SK-MEL-5 (cell line): ENCODE measurements around the gene DNAH7. TPM values are rescaled to one million over a fixed set of nuclear protein-coding genes. Genes with fewer than 3 reads are reported as not detected.
"Not testable (repeated sequence)": the region's sequence is repeated elsewhere in the genome, so short reads cannot be mapped to it uniquely, and the experiment has no call there.

Experiments
- DNase-seq: peaks from one replicate; pipeline ENCODE4 v3.0.0-alpha.2; 2016; ENCODE audit warnings: low read depth, low spot score
- in situ Hi-C: cut with HindIII; loops from 2 replicates; pipeline ENCODE4 v1.10.0; 2016; ENCODE audit warnings: low sequenced_read_pairs, high pct_unique_total_duplicates, low pct_unique_long_range_greater_than_20kb
- total RNA-seq: library from RNA; depleted of rRNA; stranded (reverse); fragments of >200 nt; shearing (Covaris generic); gene quantifications from 2 replicates; pipeline ENCODE4 v1.2.3, GENCODE V29; 2014

Gene DNAH7
- total RNA-seq, 1 experiment from 2014 or later, result 0.37 TPM

DNA sequence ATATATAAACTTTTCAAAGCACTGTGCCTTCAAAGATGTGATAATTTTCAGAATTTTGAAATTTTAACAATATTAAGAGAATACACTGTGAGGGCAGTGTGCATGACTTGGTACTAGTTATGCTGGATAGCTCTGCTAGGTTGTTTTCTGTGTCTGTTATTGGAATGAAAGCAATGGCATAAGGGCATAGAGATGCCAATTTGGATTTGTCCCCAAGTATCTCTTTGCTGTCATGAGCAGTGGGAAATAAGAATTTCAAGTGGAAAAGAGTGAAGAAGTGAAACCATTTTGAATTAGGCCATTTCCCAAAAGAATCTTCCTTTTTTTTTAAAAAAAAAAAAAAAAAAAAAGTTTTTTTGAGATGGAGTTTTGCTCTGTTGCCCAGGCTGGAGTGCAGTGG lies 334.8 kb downstream of the DNAH7 start:
- DNase-seq, result no peak
- in situ Hi-C loops, result no loop called here

DNA sequence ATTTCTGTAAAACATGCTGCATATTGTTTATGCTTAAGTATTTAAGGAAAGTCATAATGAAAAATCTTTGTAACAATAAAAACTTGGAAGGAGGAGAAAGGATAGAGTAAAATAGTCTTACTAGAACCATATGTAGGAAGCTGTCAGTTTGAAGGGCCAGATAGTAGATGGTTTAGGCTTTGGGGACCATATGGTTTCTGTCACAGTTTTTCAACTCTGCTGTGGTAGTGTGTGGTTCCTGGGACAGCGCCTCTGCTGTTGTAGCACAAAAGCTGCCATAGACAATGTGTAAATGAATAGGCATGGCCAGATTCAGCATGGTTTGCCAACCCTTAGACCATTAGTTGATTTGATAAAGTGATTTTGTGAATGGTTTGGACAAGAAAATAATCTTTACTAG lies 336.1 kb downstream of the DNAH7 start:
- DNase-seq, result no peak
- in situ Hi-C loops, result no loop called here

DNA sequence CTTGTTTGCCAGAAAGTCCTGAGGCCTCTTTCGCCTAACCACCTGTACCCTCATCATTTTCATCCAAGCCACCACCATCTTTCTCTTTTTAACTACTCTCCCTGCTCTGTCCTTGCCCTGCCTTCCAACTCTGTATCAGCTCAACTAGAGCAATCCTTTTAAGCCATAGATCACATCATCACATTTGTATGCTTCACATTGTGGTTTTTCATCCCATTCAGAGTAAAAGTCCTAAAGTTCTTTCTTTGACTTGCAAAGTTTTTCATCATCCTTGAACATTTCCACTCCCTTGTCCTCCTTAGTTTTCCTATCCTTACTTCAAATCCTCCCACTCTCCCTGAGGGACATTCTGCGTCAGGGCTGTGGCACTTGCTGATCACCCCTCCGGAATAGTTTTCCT lies 337.7 kb downstream of the DNAH7 start:
- in situ Hi-C loops, result no loop called here
- DNase-seq, result no peak

DNA sequence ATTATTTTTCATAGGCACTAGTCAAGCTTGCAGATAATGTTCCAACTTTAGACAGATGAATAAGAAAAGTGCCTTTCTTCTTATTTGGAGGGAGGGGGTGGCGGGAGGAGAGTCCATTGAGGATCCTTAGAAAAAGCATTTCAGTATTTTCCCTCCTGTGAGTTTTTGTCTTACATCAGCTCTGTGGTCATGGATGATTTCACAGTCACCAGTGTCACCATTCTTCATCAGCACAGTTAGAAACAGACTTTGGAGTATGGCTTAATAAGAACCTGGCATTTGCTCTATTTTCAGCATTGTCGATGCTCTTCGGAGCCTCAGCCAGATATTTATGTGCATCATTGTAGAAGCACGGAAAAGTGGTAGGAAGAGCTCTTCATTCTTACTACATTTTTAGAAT lies 341.5 kb downstream of the DNAH7 start:
- in situ Hi-C loops, result no loop called here
- no peak for DNase-seq

DNA sequence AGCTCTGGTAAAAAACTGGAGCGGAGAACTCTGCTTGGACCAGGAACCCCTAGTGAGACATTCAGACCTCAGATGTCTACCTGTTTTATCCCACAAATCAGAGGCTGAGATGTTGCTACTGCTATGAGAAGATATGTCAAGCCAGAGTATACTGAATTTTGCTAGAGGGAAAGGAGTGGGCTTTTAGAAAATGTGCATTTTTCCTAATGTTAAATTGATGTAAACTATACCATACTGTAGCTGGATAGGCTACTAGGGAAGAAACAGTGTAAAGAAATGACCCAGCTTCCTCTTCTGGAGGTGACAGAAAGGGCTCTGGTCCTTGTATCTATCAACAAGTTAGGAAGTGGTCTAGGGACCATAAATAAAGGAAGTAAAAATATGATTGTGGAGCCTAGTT lies 346.6 kb downstream of the DNAH7 start:
- in situ Hi-C loops, result no loop called here
- DNase-seq, result no peak

DNA sequence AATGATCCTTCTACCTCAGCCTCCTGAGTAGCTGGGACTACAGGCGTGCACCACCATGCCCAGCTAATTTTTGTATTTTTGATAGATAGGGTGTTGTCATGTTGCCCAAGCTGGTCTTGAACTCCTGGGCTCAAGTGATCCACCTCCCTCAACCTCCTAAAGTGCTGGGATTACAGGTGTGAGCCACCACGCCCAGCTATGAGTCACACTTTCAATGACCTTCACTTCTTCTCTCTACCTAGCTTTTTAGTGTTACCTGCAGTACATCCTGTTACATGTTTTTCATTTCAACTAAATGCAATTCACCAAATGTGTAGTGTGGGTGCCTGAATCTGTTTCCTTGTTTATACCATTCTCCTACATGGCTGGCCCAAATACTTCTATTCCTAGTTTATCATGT lies 347.6 kb downstream of the DNAH7 start:
- in situ Hi-C loops, result no loop called here
- no peak for DNase-seq

DNA sequence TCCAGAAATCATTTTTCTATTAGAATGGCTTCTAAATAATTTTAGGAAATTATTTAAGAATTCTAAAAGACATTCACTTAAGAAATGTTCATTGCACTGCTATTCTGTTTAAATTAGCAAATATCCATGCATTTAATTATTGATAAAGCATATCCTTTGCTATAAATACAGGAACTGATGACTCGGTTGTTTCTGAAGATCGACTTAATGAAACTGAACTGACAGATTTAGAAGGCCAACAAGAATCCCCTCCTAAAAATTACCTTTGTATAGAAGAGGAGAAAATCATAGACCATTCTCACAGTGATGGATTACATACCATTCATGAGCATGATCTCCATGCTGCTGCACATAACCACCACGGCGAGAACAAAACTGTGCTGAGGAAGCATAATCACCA lies 352.2 kb downstream of the DNAH7 start:
- no peak for DNase-seq
- in situ Hi-C loops, result no loop called here

DNA sequence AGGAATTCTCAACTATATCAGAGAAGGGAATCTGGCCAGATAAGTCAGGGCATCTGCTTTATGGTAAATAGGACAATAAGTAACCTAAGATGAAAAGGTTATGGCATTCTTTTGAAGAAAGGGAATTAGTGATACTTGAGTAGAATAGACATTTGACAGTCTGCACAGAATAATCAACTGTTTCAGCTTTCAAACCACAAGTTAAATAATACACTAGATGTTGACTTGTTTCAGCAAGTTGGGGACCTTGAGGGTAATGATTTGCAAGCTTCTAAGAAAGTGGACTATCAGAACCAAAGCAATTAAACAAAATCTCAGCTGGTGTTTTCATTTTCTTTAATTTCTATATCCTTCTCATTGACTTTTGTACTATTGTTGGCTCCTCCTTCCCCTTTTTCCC lies 357.2 kb downstream of the DNAH7 start:
- in situ Hi-C loops, result no loop called here
- DNase-seq, result no peak

DNA sequence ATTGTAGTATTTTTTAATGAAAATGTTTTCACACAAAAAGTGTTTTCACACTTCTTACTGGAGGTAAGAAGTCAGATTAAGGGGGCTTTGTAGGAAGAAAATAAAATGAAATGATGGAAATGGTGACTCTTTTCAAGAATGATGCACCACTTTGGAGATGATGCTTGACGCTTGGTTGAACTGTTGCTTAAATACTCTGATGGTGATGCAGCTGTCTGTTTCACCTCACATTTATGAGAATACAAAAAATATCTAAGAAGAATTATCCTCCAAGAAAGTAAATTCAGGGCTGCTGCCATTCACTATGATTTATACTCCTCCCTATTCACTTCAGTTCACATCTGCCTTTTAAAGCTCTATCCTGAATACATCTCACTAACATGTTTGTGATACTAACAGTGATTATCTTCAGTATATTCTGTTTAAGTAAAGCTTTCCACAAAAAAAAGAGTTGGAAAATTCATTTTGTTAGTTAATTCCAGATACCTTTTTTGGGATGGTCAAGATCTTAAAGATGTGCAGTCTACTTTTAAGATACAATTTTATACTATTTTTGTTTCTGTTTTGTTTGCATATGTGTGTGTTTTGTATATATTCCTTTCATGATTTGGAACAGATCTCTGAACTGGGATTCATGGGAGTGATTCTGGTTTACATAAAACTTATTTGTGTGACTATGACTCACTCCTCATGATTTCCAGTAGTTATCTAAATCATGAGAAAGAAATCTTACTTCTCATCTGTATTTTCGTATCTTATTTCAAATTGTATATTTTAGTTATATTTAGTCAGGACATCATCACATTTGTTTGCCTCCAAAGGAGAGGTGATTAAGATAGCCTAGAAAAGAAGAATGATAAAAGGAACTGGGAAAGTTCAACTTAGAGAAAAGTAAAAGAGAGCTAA lies 358.5 kb downstream of the DNAH7 start:
- no peak for DNase-seq
- in situ Hi-C loops, result no loop called here

DNA sequence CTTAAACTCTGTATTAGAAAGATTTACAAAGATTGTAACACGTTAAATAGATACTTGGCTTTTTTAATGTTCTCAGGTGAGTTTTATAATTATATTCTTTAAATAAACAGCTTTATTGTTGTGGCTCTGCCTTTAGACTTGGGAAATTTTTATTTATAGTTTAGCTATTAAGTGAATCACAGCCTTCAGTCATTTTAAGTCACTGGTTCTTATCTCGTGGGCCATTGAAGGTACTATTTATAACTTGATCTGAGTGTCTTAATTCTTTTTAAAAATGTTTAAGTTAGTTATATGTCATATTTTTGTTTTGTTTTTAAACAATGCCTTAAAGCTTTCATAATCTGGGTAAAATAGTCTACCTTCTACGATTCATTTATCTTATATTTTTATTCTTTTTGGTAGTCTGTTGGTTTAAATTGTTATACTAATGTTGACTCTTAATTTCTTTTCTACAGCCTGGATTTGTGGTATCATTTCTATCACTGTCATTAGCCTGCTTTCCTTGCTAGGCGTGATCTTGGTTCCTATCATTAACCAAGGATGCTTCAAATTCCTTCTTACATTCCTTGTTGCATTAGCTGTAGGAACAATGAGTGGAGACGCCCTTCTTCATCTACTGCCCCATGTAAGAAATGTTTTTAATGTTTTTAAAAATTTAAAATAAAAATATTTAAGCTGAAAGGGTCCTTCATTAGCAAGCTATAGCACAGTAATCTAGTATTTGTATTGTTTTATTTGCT lies 362.3 kb downstream of the DNAH7 start:
- in situ Hi-C loops, result no loop called here
- DNase-seq, result no peak

DNA sequence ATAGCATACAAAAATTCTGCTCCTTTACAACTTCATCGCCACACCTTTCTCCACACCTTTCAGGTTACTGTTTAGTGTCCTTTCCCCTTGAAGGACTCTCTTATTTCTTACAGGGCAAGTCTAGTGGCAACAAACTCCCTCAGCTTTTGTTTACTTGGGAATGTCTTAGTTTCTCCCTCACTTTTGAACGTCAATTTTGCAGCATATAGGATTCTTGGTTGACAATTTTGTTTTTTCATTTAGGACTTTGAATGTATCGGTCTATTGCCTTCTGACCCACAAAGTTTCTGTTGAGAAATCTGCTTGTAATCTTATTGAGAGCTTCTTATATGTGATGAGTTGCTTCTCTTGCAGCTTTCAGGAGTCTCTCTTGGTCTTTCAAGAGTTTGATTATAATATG lies 368.2 kb downstream of the DNAH7 start:
- in situ Hi-C loops, result no loop called here
- DNase-seq, result no peak

DNA sequence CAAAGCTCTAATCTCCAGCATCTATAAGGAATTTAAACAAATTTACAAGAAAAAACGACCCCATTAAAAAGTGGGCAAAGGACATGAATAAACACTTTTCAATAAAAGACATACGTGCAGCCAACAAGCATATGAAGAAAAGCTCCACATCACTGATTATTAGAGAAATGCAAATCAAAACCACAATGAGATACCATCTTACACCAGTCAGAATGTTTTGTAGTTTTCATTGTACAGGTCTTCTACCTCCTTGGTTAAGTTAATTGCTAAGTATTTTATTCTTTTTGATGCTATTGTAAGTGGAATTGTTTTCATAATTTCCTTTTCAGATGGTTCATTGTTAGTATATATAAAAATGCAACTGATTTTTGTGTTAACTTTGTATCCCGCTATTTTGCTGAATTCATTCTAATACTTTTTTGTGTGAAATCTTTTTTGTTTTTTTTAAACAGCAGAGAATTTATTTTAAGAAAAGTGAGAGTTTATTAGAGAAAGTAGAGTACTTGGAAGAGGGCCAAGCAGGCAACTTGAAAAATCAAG lies 370.9 kb downstream of the DNAH7 start:
- in situ Hi-C loops, result no loop called here
- DNase-seq, result no peak

DNA sequence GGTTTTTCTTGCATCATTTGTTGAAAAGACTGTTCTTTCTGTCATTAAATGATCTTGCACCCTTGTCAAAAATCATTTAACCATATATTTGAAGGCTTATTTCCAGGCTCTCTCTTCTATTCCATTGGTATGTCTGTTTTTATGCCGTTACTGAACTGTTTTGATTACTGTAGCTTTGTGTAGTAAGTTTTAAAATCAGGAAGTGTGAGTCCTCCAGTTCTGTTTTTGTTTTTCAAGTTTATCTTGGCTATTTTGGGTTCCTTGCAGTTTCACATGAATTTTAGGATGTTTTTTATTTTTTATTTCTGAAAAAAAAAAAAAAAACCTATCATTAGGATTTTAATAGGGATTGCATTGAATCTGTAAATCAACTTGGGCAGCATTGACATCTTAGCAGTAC lies 372.6 kb downstream of the DNAH7 start:
- DNase-seq, result no peak
- in situ Hi-C loops, result no loop called here

DNA sequence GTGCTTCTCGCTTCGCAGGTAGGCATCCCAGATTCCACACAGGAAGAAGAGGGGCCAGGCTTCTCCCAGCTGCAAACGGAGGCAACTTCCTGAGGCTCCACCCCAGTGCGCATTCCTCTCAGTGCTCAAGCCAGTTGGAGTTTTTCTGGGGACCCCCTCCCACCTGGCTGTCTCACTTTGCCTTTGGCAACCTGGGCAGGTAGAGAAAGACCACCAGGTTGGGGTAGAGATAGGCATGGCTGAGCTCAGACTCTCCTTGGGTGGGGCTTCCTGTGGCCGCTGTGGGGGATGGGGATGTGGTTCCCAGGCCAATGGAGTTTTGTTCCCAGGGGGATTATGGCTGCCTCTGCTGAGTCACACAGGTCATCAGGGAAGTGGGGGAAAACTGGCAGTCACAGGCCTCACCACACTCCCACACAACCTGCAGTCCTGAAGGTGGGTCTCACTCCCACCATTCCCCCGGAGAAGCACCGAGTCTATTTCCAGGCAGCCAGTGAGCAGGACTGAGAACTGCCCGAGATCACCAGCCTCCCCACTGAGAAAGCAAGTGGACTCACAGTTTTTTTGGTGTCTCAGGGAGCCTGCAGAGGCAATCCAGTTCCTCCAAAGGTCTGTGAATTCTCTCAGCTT lies 373.5 kb downstream of the DNAH7 start:
- no peak for DNase-seq
- in situ Hi-C loops, result no loop called here

DNA sequence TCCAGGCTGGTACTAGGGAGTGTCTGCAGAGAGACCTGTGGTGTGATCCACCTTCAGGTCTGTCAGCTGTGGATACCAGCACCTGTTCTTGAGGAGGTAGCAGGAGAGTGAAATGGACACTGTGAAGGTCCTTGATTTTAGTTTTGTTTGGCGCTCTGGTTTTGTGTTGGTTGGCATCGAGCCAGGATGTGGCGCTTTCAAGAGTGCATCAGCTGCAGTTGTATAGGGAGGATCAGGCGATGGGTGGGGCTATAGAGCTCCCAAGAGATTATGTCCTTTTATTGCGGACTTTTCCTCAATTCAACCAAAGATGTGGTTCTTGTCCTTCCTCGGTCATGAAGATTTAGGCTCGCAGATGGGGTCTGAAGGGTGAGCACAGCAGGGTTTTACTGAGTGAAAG lies 374.1 kb downstream of the DNAH7 start:
- in situ Hi-C loops, result no loop called here
- DNase-seq, result no peak

DNA sequence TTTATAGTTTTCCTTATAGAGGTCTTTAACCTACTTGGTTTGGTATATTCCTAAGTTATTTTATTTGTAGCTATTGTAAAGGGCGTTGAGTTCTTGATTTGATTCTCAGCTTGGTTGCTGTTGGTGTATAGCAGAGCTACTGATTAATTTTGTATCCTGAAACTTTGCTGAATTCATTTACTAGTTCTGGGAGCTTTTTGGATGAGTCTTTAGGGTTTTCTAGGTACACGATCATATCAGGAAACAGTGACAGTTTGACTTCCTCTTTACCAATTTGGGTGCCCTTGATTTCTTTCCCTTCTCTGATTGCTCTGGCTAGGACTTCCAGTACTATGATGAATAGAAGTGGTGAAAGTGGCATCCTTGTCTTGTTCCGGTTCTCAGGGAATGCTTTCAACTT lies 376.1 kb downstream of the DNAH7 start:
- in situ Hi-C loops, DNase-seq: not testable (repeated sequence)
